BJ (cell line): ENCODE data around the gene FAM236A. TPM values are rescaled to one million over a fixed set of nuclear protein-coding genes. Genes with fewer than 3 reads are reported as not detected.
"Not testable (repeated sequence)": the region's sequence is repeated elsewhere in the genome, so short reads cannot be mapped to it uniquely, and the experiment has no call there.

Source experiments
- CTCF ChIA-PET: fragments of 350-600 bp; formaldehyde crosslinking; extraction: SDS; loops from one replicate; lab custom pipeline; 2021; ENCODE audit warnings: antibody characterized with exemption, inconsistent platforms; lab: Yijun Ruan, JAX
- POLR2A ChIA-PET: fragments of 300-600 bp; sonication (Branson Sonifier 250); formaldehyde crosslinking; extraction: SDS; loops from one replicate; lab custom pipeline; 2021; ENCODE audit warnings: antibody characterized with exemption; lab: Charles Lee
- DNase-seq: peaks from one replicate; pipeline ENCODE4 v3.0.0-alpha.2; 2011; ENCODE audit warnings: low read depth
- H3K27me3 ChIP-seq: 2 replicates; pipeline ENCODE4 v1.6.0; 2011; ENCODE audit warnings: low read length; ENCODE audit not compliant: control insufficient read depth, insufficient read depth
- H3K36me3 ChIP-seq: 2 replicates; pipeline ENCODE4 v1.5.1; 2011; ENCODE audit warnings: low read length; ENCODE audit not compliant: control insufficient read depth, insufficient read depth
- H3K4me3 ChIP-seq: 2 replicates; pipeline ENCODE4 v1.5.1; 2011; ENCODE audit warnings: low read depth, mild to moderate bottlenecking, control low read depth, low read length
- polyA plus RNA-seq: library from polyadenylated mRNA; depleted of rRNA; stranded (reverse); fragments of >200 nt; gene quantifications from 2 replicates; pipeline ENCODE4 v1.2.3, GENCODE V29; 2011; rRNA removed

Gene FAM236A
- polyA plus RNA-seq, 1 experiment = not detected

GRCh38 chrX:72980894-72981469 lies 43.0 kb downstream of the FAM236A start:
- POLR2A ChIA-PET, H3K36me3 ChIP-seq, H3K4me3 ChIP-seq, CTCF ChIA-PET, H3K27me3 ChIP-seq, DNase-seq: not testable (repeated sequence)

Other genes with a start within 250 kb of the FAM236A start
- gene PHKA1, start 223.9 kb upstream of the FAM236A start, polyA plus RNA-seq = 1.5 and 2.2 TPM in 2 replicates
- not detected in 2 replicates for gene DMRTC1B, start 161.3 kb upstream of the FAM236A start, polyA plus RNA-seq
- not detected in 2 replicates for gene FAM236B, start 155.5 kb upstream of the FAM236A start, polyA plus RNA-seq
- gene FAM236D, start 130.0 kb upstream of the FAM236A start, polyA plus RNA-seq = not detected in 2 replicates
- gene FAM236C, start 25.6 kb upstream of the FAM236A start, polyA plus RNA-seq = not detected in 2 replicates
- gene DMRTC1, start 5.6 kb downstream of the FAM236A start, polyA plus RNA-seq = not detected in 2 replicates
- not detected in 2 replicates for gene PABPC1L2B, start 64.7 kb downstream of the FAM236A start, polyA plus RNA-seq
- not detected in 2 replicates for gene PABPC1L2A, start 141.3 kb downstream of the FAM236A start, polyA plus RNA-seq